ENCODE measurements around the gene BECN2.

- no peak for TF ChIP-seq CTCF (IDR thresholded peaks at IDR 0.05; ENCODE audit: low read length)
- TF ChIP-seq EZH2 (IDR thresholded peaks at IDR 0.05; ENCODE audit: borderline replicate concordance, low read length) = no peak
These were observed 22.4 kb downstream of the BECN2 start for GRCh38 chr1:241979926-241980325.
